HG02973 (cell line): ENCODE measurements around the gene FRMD4B.
A peak's percentile ranks its signal among the peaks of the same experiment; 100 is the strongest.

Source experiments
- ATAC-seq: cut with Tn5 transposase; IDR thresholded peaks from one replicate; pipeline ENCODE4 v1.9.1; 2021; ENCODE audit warnings: moderate library complexity; ENCODE audit not compliant: unreplicated experiment

The FRMD4B gene

GRCh38 chr3:69180869-69181591 lies 204.9 kb downstream of the FRMD4B start:
- ATAC-seq, result no peak

GRCh38 chr3:69179740-69180372 lies 206.0 kb downstream of the FRMD4B start:
- ATAC-seq, result no peak

GRCh38 chr3:69178838-69179739 lies 206.8 kb downstream of the FRMD4B start:
- ATAC-seq, result no peak

- no peak for ATAC-seq
Observed at GRCh38 chr3:69178082-69178481, 207.8 kb downstream of the FRMD4B start.

- ATAC-seq, result no peak
Observed at GRCh38 chr3:69174871-69175737, 210.8 kb downstream of the FRMD4B start.

GRCh38 chr3:69174445-69174844 lies 211.4 kb downstream of the FRMD4B start:
- no peak for ATAC-seq

- no peak for ATAC-seq
Observed at GRCh38 chr3:69172058-69172457, 213.8 kb downstream of the FRMD4B start.

- no peak for ATAC-seq
Observed at GRCh38 chr3:69166446-69166845, 219.4 kb downstream of the FRMD4B start.

GRCh38 chr3:69165744-69166143 lies 220.1 kb downstream of the FRMD4B start:
- no peak for ATAC-seq

- no peak for ATAC-seq
Observed at GRCh38 chr3:69164296-69164695, 221.6 kb downstream of the FRMD4B start.

- ATAC-seq, result no peak
Observed at GRCh38 chr3:69162308-69162980, 223.4 kb downstream of the FRMD4B start.

- peak; percentile 69 for ATAC-seq
Observed at GRCh38 chr3:69161587-69162307, 224.1 kb downstream of the FRMD4B start.

GRCh38 chr3:69160525-69160924 lies 225.4 kb downstream of the FRMD4B start:
- no peak for ATAC-seq

- ATAC-seq, result no peak
Observed at GRCh38 chr3:69160107-69160506, 225.8 kb downstream of the FRMD4B start.

GRCh38 chr3:69149586-69149985 lies 236.3 kb downstream of the FRMD4B start:
- ATAC-seq, result no peak

- no peak for ATAC-seq
Observed at GRCh38 chr3:69145688-69146087, 240.2 kb downstream of the FRMD4B start.

GRCh38 chr3:69144631-69145245 lies 241.2 kb downstream of the FRMD4B start:
- ATAC-seq, result no peak

GRCh38 chr3:69143612-69144011 lies 242.3 kb downstream of the FRMD4B start:
- ATAC-seq, result no peak
